Activated CD8-positive, alpha-beta memory T cell treated with anti-CD3 and anti-CD28 coated beads for 1 hour (primary cell): ENCODE results near the gene C12orf75.
A peak's percentile ranks its signal among the peaks of the same experiment; 100 is the strongest.
"Not testable (repeated sequence)": the region's sequence is repeated elsewhere in the genome, so short reads cannot be mapped to it uniquely, and the experiment has no call there.

Experiments
- DNase-seq, 2 donors: peaks; one replicate each; pipeline ENCODE4 v3.0.0-alpha.2; 2020; ENCODE audit warnings: low read depth in 1 of 2; ENCODE audit errors: extremely low read depth in 1 of 2

Gene C12orf75

GRCh38 chr12:105330283-105330930 lies at the start of gene C12orf75:
TSS of gene C12orf75 (plus strand) at chr12:105330691. CDS start at chr12:105330892, 201 bp downstream.
- DNase-seq: peak; percentile 60 to 73

- no peak for DNase-seq
Measured at GRCh38 chr12:105280966-105281693, 49.4 kb upstream of the C12orf75 start.

GRCh38 chr12:105281694-105282049 lies 48.8 kb upstream of the C12orf75 start:
- no peak for DNase-seq

- no peak for DNase-seq
Measured at GRCh38 chr12:105285378-105285777, 45.1 kb upstream of the C12orf75 start.

GRCh38 chr12:105287408-105287807 lies 43.1 kb upstream of the C12orf75 start:
- DNase-seq: no peak

- no peak for DNase-seq
Measured at GRCh38 chr12:105288311-105288996, 42.0 kb upstream of the C12orf75 start.

GRCh38 chr12:105289114-105289904 lies 41.2 kb upstream of the C12orf75 start:
- no peak for DNase-seq

GRCh38 chr12:105291531-105291930 lies 39.0 kb upstream of the C12orf75 start:
- DNase-seq: no peak

- no peak for DNase-seq
Measured at GRCh38 chr12:105292705-105293104, 37.8 kb upstream of the C12orf75 start.

GRCh38 chr12:105293187-105293586 lies 37.3 kb upstream of the C12orf75 start:
- no peak for DNase-seq

GRCh38 chr12:105294161-105294560 lies 36.3 kb upstream of the C12orf75 start:
- DNase-seq: no peak

- no peak for DNase-seq
Measured at GRCh38 chr12:105294886-105295479, 35.5 kb upstream of the C12orf75 start.

GRCh38 chr12:105296116-105297089 lies 34.1 kb upstream of the C12orf75 start:
- DNase-seq: no peak

- DNase-seq: no peak
Measured at GRCh38 chr12:105300883-105301282, 29.6 kb upstream of the C12orf75 start.

GRCh38 chr12:105301696-105302095 lies 28.8 kb upstream of the C12orf75 start:
- DNase-seq: no peak

GRCh38 chr12:105302986-105303385 lies 27.5 kb upstream of the C12orf75 start:
- not testable (repeated sequence) for DNase-seq

- DNase-seq: not testable (repeated sequence)
Measured at GRCh38 chr12:105304626-105305025, 25.9 kb upstream of the C12orf75 start.

- DNase-seq: not testable (repeated sequence)
Measured at GRCh38 chr12:105307601-105308314, 22.7 kb upstream of the C12orf75 start.

GRCh38 chr12:105308839-105309238 lies 21.7 kb upstream of the C12orf75 start:
- not testable (repeated sequence) for DNase-seq
